ENCODE data around the gene PLA2G2E.
A peak's percentile ranks its signal among the peaks of the same experiment; 100 is the strongest.
"Not testable (repeated sequence)": the region's sequence is repeated elsewhere in the genome, so short reads cannot be mapped to it uniquely, and the experiment has no call there.

Gene PLA2G2E

DNA sequence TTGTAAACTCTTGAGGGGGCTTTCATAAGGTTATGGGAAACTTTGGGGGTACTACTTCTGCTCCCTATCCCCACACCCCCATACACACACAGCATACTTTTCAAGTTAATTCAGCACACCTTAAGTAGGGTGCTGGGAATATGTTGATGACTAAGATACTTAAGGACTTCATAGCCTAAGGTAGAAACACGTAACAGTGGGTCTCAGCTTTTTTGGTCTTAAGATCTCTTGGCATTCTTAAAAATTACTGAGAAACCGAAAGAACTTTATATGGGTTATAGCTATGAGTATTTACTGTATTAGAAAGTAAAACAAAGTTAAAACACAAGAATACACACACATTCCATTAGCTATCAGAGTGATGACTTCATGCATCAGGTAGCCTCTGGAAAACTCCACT lies 39.1 kb downstream of the PLA2G2E start:
- ATAC-seq: no peak
- TF ChIP-seq CSRNP3 (CRISPR knock-in tag; IDR thresholded peaks at IDR 0.05) (no peak), RARB (CRISPR knock-in tag; IDR thresholded peaks at IDR 0.05) (no peak), CSDC2 (CRISPR knock-in tag; IDR thresholded peaks at IDR 0.05) (no peak), TOX (CRISPR knock-in tag; IDR thresholded peaks at IDR 0.05; ENCODE audit: borderline replicate concordance) (no peak), ESRRG (CRISPR knock-in tag; IDR thresholded peaks at IDR 0.05) (no peak), ZNF70 (CRISPR knock-in tag; IDR thresholded peaks at IDR 0.05) (no peak), PPARA (CRISPR knock-in tag; IDR thresholded peaks at IDR 0.05; ENCODE audit: borderline replicate concordance) (no peak), ZFP3 (CRISPR knock-in tag; IDR thresholded peaks at IDR 0.05) (no peak), OSR1 (CRISPR knock-in tag; IDR thresholded peaks at IDR 0.05) (no peak), BACH2 (CRISPR knock-in tag; IDR thresholded peaks at IDR 0.05; ENCODE audit: borderline replicate concordance) (no peak), CREB5 (CRISPR knock-in tag; IDR thresholded peaks at IDR 0.05; ENCODE audit: low read depth) (no peak), POU6F1 (CRISPR knock-in tag; IDR thresholded peaks at IDR 0.05; ENCODE audit: borderline replicate concordance, low read depth) (no peak), ZNF565 (CRISPR knock-in tag; conservative IDR thresholded peaks at IDR 0.05; ENCODE audit: low read depth) (no peak), SNAI2 (CRISPR knock-in tag; IDR thresholded peaks at IDR 0.05) (no peak), ARNTL (CRISPR knock-in tag; IDR thresholded peaks at IDR 0.05; ENCODE audit: borderline replicate concordance, low read depth) (no peak), ISL1 (CRISPR knock-in tag; IDR thresholded peaks at IDR 0.05) (no peak), TCF4 (CRISPR knock-in tag; IDR thresholded peaks at IDR 0.05; ENCODE audit: borderline replicate concordance) (no peak), GLIS3 (CRISPR knock-in tag; IDR thresholded peaks at IDR 0.05) (no peak)

GRCh38 chr1:19882111-19883071 lies 41.0 kb downstream of the PLA2G2E start, which contains the start of gene OTUD3:
OTUD3 (plus strand) TSS chr1:19882395; CDS start chr1:19882514, 119 bp downstream.
- ATAC-seq: peak; percentile 96
- TF ChIP-seq TSHZ2 (CRISPR knock-in tag; IDR thresholded peaks at IDR 0.05): no peak
- TF ChIP-seq BACH2 (CRISPR knock-in tag; IDR thresholded peaks at IDR 0.05; ENCODE audit: borderline replicate concordance): no peak
- no peak for TF ChIP-seq ZNF8 (CRISPR knock-in tag; IDR thresholded peaks at IDR 0.05)
- TF ChIP-seq ISL1 (CRISPR knock-in tag; IDR thresholded peaks at IDR 0.05): no peak
- TF ChIP-seq SNAI2 (CRISPR knock-in tag; IDR thresholded peaks at IDR 0.05): no peak

DNA sequence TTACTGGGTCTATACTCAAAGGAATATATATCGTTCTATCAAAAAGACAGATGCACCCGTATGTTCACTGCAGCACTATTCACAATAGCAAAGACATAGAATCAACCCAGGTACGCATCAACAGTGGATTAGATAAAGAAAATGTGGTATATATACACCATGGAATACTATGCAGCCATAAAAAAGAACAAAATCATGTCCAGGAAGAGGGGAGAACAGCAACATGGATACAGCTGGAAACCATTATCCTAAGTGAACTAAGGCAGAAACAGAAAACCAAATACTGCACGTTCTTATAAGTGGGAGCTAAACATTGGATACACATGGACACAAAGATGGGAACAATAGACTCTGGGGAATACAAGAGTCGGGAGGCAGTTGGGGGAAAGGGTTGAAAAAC lies 42.6 kb downstream of the PLA2G2E start:
- ATAC-seq: not testable (repeated sequence)
- TF ChIP-seq ZNF8 (CRISPR knock-in tag; IDR thresholded peaks at IDR 0.05): 0 out of 2 replicates have a peak, but pooled peaks have one; percentile 6

DNA sequence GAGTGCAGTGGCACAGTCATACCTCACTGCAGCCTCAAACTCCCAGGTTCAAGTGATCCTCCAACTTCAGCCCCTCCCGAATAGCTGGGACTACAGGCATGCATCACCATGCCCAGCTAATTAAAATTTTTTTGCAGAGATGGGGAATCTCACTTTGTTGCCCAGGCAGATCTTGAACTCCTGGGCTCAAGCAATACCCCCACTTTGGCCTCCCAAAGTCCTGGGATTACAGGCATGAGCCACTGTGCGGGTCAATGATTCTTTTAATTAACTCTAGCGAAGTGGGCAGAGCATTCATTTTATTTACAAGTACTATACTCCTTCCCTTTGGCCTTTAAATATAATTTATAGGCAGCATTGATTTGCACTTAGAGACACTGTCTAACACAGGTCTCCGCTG lies 43.8 kb downstream of the PLA2G2E start:
- no peak for ATAC-seq
- TF ChIP-seq PATZ1 (CRISPR knock-in tag; IDR thresholded peaks at IDR 0.05; ENCODE audit: borderline replicate concordance) (no peak), ISL1 (CRISPR knock-in tag; IDR thresholded peaks at IDR 0.05) (no peak), BACH2 (CRISPR knock-in tag; IDR thresholded peaks at IDR 0.05; ENCODE audit: borderline replicate concordance) (no peak), ZNF70 (CRISPR knock-in tag; IDR thresholded peaks at IDR 0.05) (no peak), TCF4 (CRISPR knock-in tag; IDR thresholded peaks at IDR 0.05; ENCODE audit: borderline replicate concordance) (no peak)
